PC-9 (cell line): ENCODE data around the gene RNU1-2. TPM values are rescaled to one million over a fixed set of nuclear protein-coding genes. Genes with fewer than 3 reads are reported as not detected.
"Not testable (repeated sequence)": the region's sequence is repeated elsewhere in the genome, so short reads cannot be mapped to it uniquely, and the experiment has no call there.

Experiments used
- BruUV-seq: library from RNA; stranded (reverse); fragments of 400-500 nt; replicated peaks from 2 replicates; lab custom pipeline; 2021; lab: Mats Ljungman, UMichigan
- CTCF ChIA-PET: fragments of 300-600 bp; sonication (Branson Sonifier 250); formaldehyde crosslinking; loops from one replicate; lab custom pipeline; 2022; ENCODE audit warnings: antibody characterized with exemption; lab: Charles Lee
- POLR2A ChIA-PET: fragments of 300-600 bp; sonication (Branson Sonifier 250); formaldehyde crosslinking; loops from one replicate; lab custom pipeline; 2022; ENCODE audit warnings: antibody characterized with exemption; ENCODE audit not compliant: unreplicated experiment; lab: Charles Lee
- DNase-seq, 2 experiments: peaks; one replicate each; pipeline versions ENCODE4 v3.0.0 to v3.0.0-alpha.2; 2015 to 2022; ENCODE audit warnings: mixed read lengths in 1 of 2
- H2AFZ ChIP-seq: fragments of 200-600 bp; sonication (generic); 2 replicates; pipeline ENCODE4 v1.8.1; 2017; ENCODE audit warnings: antibody characterized with exemption
- H3F3A ChIP-seq: fragments of 200-600 bp; sonication (generic); 2 replicates; pipeline ENCODE4 v1.8.1; 2017; ENCODE audit warnings: antibody characterized with exemption, mild to moderate bottlenecking, low read depth; ENCODE audit not compliant: insufficient read depth
- H3K27ac ChIP-seq: fragments of 200-600 bp; sonication (generic); 2 replicates; pipeline ENCODE4 v1.6.1; 2016; ENCODE audit warnings: mixed run types
- H3K27me3 ChIP-seq: fragments of 200-600 bp; sonication (generic); 2 replicates; pipeline ENCODE4 v1.6.1; 2016; ENCODE audit warnings: low read depth, mixed run types; ENCODE audit not compliant: insufficient read depth
- H3K36me3 ChIP-seq: fragments of 200-600 bp; sonication (generic); 2 replicates; pipeline ENCODE4 v1.6.1; 2016; ENCODE audit warnings: low read depth, mixed run types
- H3K4me1 ChIP-seq: fragments of 200-600 bp; sonication (generic); replicated peaks from 2 replicates; pipeline ENCODE4 v1.6.1; 2016; ENCODE audit warnings: mixed run types; ENCODE audit not compliant: insufficient read depth
- H3K4me2 ChIP-seq: fragments of 200-600 bp; sonication (generic); 2 replicates; pipeline ENCODE4 v1.6.1; 2017; ENCODE audit warnings: mixed run types
- H3K4me3 ChIP-seq: fragments of 200-600 bp; sonication (generic); 2 replicates; pipeline ENCODE4 v1.6.1; 2016; ENCODE audit warnings: mixed run types
- H3K79me2 ChIP-seq: fragments of 200-600 bp; sonication (generic); 2 replicates; pipeline ENCODE4 v1.6.1; 2017; ENCODE audit warnings: low read depth, mixed run types
- H3K9me2 ChIP-seq: fragments of 200-600 bp; sonication (generic); 2 replicates; pipeline ENCODE4 v1.8.1; 2017; ENCODE audit warnings: mild to moderate bottlenecking; ENCODE audit not compliant: insufficient read depth
- H3K9me3 ChIP-seq: fragments of 200-600 bp; sonication (generic); 2 replicates; pipeline ENCODE4 v1.8.1; 2016; ENCODE audit warnings: low read depth; ENCODE audit not compliant: insufficient read depth
- H4K20me1 ChIP-seq: fragments of 200-600 bp; sonication (generic); 2 replicates; pipeline ENCODE4 v1.8.1; 2017; ENCODE audit not compliant: insufficient read depth
- CTCF ChIP-seq: fragments of 200-600 bp; sonication (generic); conservative IDR thresholded peaks from 2 replicates; pipeline ENCODE4 v1.6.1; 2017; ENCODE audit warnings: mixed run types, antibody characterized with exemption, mild to moderate bottlenecking, moderate library complexity
- EZH2 ChIP-seq: fragments of 200-600 bp; sonication (generic); IDR thresholded peaks from 2 replicates; pipeline ENCODE4 v1.8.0; 2017; ENCODE audit warnings: antibody characterized with exemption, low read depth
- intact Hi-C: fragments of 100-400 bp; cut with micrococcal nuclease; formaldehyde crosslinking; loops from one replicate; pipeline ENCODE4 v1.10.0; 2022; ENCODE audit not compliant: unreplicated experiment
- total RNA-seq: library from RNA; stranded (reverse); gene quantifications from 2 replicates; pipeline ENCODE4 v1.2.3, GENCODE V29; 2021

Gene RNU1-2
- total RNA-seq, 1 experiment from 2014 or later = 1,333 TPM

DNA sequence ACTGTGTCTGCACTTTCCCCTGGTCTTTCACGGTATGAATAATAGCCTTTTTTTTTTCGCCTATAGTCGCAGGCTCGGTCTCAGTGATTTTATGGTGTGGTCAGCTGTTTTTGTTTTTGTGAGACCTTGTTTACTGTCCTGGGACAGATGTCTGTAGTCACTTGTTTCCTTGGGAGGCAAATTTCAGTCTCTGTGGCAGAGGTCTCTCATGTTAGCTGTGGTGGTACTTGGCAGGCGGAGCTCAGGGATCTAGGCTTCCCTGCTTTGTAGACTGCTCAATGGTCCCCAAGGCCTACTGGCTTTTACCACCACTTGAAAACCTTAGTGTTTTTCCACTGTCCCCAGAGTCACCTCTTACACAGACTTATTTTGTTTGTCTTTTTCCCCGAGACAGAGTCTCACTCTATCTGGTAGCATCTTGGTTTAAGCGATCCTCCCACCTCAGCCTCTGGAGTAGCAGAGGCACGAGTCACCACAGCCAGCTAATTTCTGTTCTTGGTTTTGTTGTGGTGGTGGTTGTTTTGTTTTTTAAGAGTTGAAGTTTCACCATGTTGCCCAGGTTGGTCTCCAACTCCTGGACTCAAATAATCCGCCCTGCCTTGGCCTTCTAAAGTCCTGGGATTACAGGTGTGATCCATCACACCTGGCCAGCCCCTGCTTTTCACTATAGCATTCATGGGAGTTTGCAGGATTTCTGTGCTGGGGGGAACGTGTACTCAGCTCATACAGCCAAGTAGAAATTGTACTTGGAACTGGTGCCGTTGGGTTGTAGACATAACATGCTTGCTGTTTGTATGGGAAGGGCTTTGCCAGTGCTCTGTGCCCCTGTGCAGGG is 10.3 kb downstream of the RNU1-2 start:
- no peak overlapping the region for H3K4me3 ChIP-seq
- peaks cover 20% of the 10 kb centered on the region for H3F3A ChIP-seq
- DNase-seq = no peak
- no peaks in the 10 kb centered on the region for H3K9me3 ChIP-seq
- H3K4me1 ChIP-seq = peaks cover 9% of the 10 kb centered on the region
- H3K9me2 ChIP-seq = no peaks in the 10 kb centered on the region
- no TSS peak for BruUV-seq
- no peaks in the 10 kb centered on the region for H3K36me3 ChIP-seq
- H3K27ac ChIP-seq = no peak overlapping the region
- intact Hi-C loops = no loop called here
- CTCF ChIA-PET = no interaction called here
- H2AFZ ChIP-seq = no peak overlapping the region
- POLR2A ChIA-PET = no interaction called here
- TF ChIP-seq EZH2 = no peak
- no peaks in the 10 kb centered on the region for H3K27me3 ChIP-seq
- no peaks in the 10 kb centered on the region for H4K20me1 ChIP-seq
- H3K4me2 ChIP-seq = no peak overlapping the region
- no peaks in the 10 kb centered on the region for H3K79me2 ChIP-seq

DNA sequence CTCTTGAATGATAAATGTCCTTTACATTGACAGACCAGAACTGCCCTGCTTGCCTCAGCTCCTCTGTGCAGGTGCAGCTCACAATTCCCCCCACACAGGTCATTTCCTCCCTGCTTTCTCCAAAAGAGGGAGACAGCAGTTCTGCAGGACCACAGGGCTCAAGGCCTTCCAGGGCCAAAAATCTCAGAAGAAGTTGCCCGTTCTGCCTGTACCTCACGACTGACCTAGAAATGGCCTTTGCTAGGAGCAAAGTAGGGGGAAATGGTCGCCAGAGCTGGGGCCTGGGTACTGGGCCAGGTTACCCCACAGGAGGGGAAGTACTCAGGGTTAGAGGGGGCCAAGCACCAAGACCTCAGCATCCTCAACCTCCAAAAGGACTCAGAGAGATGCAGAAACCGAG is 11.1 kb downstream of the RNU1-2 start:
- DNase-seq = no peak
- Histone ChIP-seq H3K27ac (no peak overlapping the region), H3K27me3 (no peaks in the 10 kb centered on the region), H3K4me1 (peaks cover 9% of the 10 kb centered on the region), H3K4me2 (no peak overlapping the region), H2AFZ (no peak overlapping the region), H3F3A (peaks cover 20% of the 10 kb centered on the region), H3K9me3 (no peaks in the 10 kb centered on the region), H4K20me1 (no peaks in the 10 kb centered on the region), H3K36me3 (no peaks in the 10 kb centered on the region), H3K4me3 (no peak overlapping the region), H3K9me2 (no peaks in the 10 kb centered on the region), H3K79me2 (no peaks in the 10 kb centered on the region)
- ChIA-PET POLR2A (no interaction called here), CTCF (no interaction called here)
- no peak for TF ChIP-seq CTCF
- no peak for TF ChIP-seq EZH2
- intact Hi-C loops = no loop called here
- no TSS peak for BruUV-seq

GRCh38 chr1:16907870-16908758 is 12.3 kb downstream of the RNU1-2 start:
- Histone ChIP-seq H3K9me3 (no peaks in the 10 kb centered on the region), H3K36me3 (no peaks in the 10 kb centered on the region), H4K20me1 (no peaks in the 10 kb centered on the region), H3K4me2 (no peak overlapping the region), H3K9me2 (no peaks in the 10 kb centered on the region), H3K27ac (no peak overlapping the region), H3K4me1 (peaks cover 4% of the 10 kb centered on the region), H3F3A (peaks cover 18% of the 10 kb centered on the region), H2AFZ (no peak overlapping the region), H3K4me3 (no peak overlapping the region), H3K79me2 (no peaks in the 10 kb centered on the region), H3K27me3 (no peaks in the 10 kb centered on the region)
- intact Hi-C loops = no loop called here
- TF ChIP-seq CTCF (no peak), EZH2 (no peak)
- ChIA-PET CTCF (no interaction called here), POLR2A (no interaction called here)
- no peak for DNase-seq
- BruUV-seq = no TSS peak

DNA sequence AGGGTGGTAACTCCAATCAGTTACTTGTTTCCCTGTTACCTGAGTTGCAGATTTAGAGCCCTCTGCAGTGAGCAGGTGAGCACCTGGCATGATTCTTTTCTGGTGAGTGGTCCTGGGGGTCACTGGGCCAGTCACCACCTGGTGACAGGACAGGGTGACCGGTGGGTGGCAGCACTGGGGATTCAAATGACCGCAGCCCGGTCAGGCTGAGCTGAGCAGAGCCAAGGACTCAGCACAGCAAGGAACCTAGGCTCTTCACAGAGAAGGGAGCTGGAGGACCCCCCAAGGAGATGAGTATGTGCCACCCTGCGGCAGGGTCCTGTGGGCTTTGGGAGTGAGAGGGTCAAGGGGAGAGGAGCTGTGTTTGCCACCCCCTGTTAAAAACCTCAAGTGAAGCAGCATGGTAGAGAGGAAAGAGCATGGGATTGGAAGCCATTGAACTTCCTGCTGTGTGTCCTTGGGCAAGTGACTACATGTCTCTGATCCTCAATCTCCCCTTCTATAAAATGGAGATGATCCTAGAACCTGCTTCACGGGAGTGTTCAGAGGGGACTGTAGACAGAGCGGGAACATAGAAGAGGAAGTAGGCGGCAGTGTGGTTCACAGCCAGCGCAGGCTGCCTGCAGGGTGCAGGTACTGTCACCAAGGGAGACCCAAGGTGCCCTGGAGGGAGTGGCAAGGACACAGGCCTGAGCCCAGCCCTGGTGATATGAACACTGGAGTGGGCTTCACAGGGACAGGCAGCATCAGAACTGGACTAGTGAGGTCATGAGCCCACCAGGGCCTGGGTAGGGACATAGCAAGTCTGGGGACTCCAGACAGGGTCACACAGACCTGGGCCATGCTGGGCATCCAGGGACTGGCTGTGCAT is 16.3 kb downstream of the RNU1-2 start:
- BruUV-seq, H2AFZ ChIP-seq, CTCF ChIA-PET, H4K20me1 ChIP-seq, H3K4me1 ChIP-seq, H3K27me3 ChIP-seq, H3K9me2 ChIP-seq, H3K4me2 ChIP-seq, H3F3A ChIP-seq, H3K79me2 ChIP-seq, H3K4me3 ChIP-seq, H3K36me3 ChIP-seq, H3K9me3 ChIP-seq, POLR2A ChIA-PET, DNase-seq, H3K27ac ChIP-seq: not testable (repeated sequence)
- intact Hi-C loops = loop anchor here (5.0 kb wide), 2 partner anchors 35 to 135 kb away; no protein-coding TSS in a partner anchor

DNA sequence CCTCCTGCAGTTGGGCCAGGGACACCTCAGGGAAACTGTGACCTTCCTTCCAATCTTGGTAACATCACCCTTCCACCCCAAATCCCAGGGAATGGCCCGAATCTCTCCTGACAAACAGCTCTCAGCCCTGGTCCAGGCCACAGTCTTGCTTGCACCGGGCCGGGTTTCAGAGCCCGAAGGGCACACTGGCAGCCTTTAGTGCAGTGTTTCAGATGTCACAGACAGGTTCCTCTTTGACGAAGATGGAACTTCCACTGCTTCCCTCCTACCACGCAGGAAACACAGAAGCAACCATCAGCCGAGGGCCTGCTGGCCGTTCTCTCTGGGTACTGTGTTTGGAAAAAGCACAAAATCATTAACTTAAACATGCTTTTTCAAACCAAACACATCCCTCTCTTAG is 17.0 kb downstream of the RNU1-2 start:
- H3K9me3 ChIP-seq, H3F3A ChIP-seq, BruUV-seq, H3K4me3 ChIP-seq, H3K27me3 ChIP-seq, H2AFZ ChIP-seq, H3K4me2 ChIP-seq, H3K9me2 ChIP-seq, H3K27ac ChIP-seq, POLR2A ChIA-PET, H3K79me2 ChIP-seq, DNase-seq, H4K20me1 ChIP-seq, CTCF ChIA-PET, H3K36me3 ChIP-seq, H3K4me1 ChIP-seq: not testable (repeated sequence)
- intact Hi-C loops = loop anchor here (5.0 kb wide), 2 partner anchors 35 to 135 kb away; no protein-coding TSS in a partner anchor
